ENCODE data around the gene PDGFD.

Gene PDGFD

DNA sequence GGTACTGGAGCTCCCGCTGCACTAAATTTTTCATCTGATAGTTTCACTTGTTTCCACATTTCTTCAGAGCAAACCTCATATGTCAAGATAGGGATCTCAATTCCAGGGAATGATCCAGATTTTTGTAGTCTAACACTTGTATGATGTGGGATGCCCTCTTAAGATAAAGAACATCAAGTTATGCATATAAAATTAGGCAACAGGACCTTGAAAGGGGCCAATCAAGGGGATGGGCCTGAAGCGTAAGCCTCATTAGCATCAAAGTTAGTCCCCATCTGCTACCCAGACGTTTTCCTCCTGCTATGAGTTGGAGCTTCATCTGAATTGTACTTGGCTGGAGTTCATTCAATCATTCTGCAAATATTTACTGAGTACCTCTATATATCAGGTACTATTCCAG is 17.5 kb downstream of the PDGFD start:
- DNase-seq (ENCODE audit: extremely low read depth, low read depth) = no peak
- TF ChIP-seq, protein P1, sequence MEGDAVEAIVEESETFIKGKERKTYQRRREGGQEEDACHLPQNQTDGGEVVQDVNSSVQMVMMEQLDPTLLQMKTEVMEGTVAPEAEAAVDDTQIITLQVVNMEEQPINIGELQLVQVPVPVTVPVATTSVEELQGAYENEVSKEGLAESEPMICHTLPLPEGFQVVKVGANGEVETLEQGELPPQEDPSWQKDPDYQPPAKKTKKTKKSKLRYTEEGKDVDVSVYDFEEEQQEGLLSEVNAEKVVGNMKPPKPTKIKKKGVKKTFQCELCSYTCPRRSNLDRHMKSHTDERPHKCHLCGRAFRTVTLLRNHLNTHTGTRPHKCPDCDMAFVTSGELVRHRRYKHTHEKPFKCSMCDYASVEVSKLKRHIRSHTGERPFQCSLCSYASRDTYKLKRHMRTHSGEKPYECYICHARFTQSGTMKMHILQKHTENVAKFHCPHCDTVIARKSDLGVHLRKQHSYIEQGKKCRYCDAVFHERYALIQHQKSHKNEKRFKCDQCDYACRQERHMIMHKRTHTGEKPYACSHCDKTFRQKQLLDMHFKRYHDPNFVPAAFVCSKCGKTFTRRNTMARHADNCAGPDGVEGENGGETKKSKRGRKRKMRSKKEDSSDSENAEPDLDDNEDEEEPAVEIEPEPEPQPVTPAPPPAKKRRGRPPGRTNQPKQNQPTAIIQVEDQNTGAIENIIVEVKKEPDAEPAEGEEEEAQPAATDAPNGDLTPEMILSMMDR (IDR thresholded peaks at IDR 0.05; ENCODE audit: low read depth, low read length) = no peak

DNA sequence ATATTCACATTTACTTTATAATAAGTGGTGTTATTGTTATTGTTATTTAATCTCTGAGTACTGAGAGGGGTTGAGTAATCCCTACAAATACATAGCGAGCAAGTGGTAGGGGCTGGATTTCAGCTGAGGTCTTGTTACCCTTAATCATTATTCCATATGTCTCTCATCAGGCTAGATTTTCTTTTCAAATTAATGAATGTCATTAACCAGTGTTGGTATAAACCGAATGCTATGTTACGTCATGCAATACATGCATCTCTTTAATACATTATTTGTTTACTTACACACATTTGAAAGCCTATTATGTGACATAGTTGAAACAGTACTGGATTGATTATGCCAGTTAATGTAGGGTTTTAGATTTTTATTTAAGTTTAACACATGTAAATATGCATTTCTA is 18.9 kb downstream of the PDGFD start:
- DNase-seq (ENCODE audit: extremely low read depth, low read depth) = no peak
- TF ChIP-seq, protein P1 (IDR thresholded peaks at IDR 0.05; ENCODE audit: low read depth, low read length) = no peak

DNA sequence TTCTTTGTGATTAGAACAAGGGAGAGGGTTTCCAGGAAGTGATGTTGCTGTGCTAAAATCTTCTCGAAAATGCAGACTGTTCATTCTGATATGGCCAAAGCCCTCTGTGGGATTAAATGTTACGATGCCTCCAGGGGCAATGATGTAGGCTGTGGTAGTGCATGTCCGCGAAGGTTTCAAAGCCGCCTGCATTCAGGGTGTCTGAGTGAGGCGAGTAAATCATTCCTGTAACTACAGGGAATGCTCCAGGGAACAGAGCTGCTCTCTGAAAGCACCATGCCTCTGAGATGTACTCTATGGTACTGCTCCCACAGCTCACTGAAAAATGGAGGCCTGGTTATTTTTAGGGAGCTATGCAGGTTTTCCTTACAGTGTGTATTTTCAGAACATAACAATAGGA is 21.2 kb downstream of the PDGFD start:
- DNase-seq (ENCODE audit: extremely low read depth, low read depth) = no peak

DNA sequence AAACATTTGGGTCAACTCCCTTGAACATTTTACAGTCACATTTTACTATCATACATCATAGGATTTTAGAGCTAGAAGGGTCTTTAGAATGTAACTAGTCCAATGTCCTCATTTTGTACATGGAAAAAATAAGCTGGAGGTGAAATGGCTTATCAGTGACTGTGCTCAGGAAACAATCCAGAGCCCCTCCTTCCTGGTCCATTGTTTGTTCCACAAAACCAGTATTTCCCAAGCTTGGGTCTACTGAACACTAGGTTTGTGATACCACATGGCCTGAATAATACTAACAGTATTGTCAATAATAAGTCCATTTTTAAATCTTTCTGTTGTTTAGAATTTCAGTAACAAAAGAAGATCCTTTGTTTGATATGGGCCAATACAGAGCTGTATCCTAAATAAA is 27.1 kb downstream of the PDGFD start:
- TF ChIP-seq, protein P1 (IDR thresholded peaks at IDR 0.05; ENCODE audit: low read depth, low read length) = no peak

More for the DNA sequence above, 21.2 kb downstream of the PDGFD start:
- TF ChIP-seq, protein P1 (IDR thresholded peaks at IDR 0.05; ENCODE audit: low read depth, low read length) = no peak

DNA sequence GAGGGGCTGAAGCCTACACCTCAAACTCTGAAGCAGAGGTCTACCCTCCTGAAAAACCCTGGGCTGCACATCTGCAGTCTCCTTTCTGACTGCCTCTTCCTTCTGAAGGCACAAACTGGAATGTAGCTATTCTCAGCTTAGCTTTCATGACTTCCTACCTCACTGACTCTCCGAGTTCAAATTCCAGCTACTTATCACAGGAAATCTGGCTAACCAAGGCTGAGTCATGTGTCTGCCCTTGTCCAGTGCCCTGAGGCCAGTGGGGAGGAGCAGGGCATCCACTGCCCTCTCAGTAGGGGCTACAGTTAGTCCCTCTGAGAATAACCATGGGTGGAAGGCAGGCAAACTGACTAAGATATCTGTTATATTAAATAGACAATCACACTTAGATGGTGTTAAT is 29.2 kb downstream of the PDGFD start:
- no peak for DNase-seq (ENCODE audit: extremely low read depth, low read depth)
- TF ChIP-seq, protein P1 (IDR thresholded peaks at IDR 0.05; ENCODE audit: low read depth, low read length) = no peak

More for the DNA sequence above, 27.1 kb downstream of the PDGFD start:
- DNase-seq (ENCODE audit: extremely low read depth, low read depth) = no peak

DNA sequence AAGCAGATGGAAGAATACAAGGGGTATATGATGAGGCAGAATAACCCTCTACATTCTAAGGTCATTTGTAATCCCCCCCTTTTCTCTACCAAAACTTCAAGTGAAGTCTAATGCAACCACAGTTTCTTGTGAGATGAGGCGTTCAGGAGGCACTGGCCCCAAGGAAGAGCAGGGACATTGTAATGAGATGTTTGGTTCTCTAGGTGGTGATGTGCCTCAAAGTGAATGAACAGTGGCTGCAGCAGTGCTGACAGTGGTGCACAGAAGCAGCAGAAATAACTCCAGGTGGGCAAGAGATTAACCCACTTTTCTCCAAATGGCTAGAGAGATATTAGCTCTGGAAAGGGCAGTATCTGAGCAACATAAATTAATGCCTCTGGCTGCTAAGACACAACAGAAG is 33.8 kb downstream of the PDGFD start:
- TF ChIP-seq, protein P1 (IDR thresholded peaks at IDR 0.05; ENCODE audit: low read depth, low read length) = no peak
- no peak for DNase-seq (ENCODE audit: extremely low read depth, low read depth)

DNA sequence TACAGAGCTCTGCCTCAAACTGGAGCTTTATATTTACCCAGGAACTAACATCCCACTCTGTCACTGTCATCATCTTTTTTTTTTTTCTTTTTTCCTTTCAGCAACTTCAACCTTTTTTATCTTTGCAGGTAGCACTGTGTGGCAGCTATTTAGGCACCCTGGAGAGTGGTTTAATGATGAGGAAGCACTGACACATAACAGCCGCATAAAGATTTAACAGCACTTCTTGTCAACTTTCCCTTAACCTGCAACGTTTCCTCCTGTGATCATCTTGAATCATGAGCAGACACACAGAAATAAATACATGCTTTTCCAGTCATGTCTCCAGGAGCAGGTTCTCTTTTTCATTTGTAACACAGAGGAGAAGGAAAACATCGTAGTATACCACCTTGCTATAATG is 34.8 kb downstream of the PDGFD start:
- TF ChIP-seq, protein P1 (IDR thresholded peaks at IDR 0.05; ENCODE audit: low read depth, low read length) = no peak
- no peak for DNase-seq (ENCODE audit: extremely low read depth, low read depth)
